Spinal cord (tissue), 10 donors: ENCODE data around the gene NABP2. TPM values are rescaled to one million over a fixed set of nuclear protein-coding genes. Genes with fewer than 3 reads are reported as not detected.

ENCODE experiments used
- DNase-seq, 6 donors: peaks; one replicate each; pipeline versions ENCODE4 v3.0.0 to v3.0.0-alpha.2; 2013 to 2015; ENCODE audit warnings: low spot score in 6 of 6, low read depth in 4 of 6
- H3K27ac ChIP-seq: one replicate; pipeline ENCODE4 v1.5.1; 2013; ENCODE audit warnings: low read depth, low read length, control low read depth
- H3K27me3 ChIP-seq: one replicate; pipeline ENCODE4 v1.6.1; 2013; ENCODE audit warnings: low read length; ENCODE audit not compliant: control insufficient read depth, insufficient read depth
- H3K36me3 ChIP-seq: one replicate; pipeline ENCODE4 v1.6.1; 2013; ENCODE audit warnings: low read length; ENCODE audit not compliant: control insufficient read depth, insufficient read depth
- H3K4me1 ChIP-seq: one replicate; pipeline ENCODE4 v1.6.1; 2013; ENCODE audit warnings: low read length; ENCODE audit not compliant: control insufficient read depth, insufficient read depth
- H3K4me3 ChIP-seq: one replicate; pipeline ENCODE4 v1.5.1; 2013; ENCODE audit warnings: low read depth, low read length, control low read depth
- H3K9me3 ChIP-seq: one replicate; pipeline ENCODE4 v1.6.1; 2013; ENCODE audit warnings: low read length; ENCODE audit not compliant: control insufficient read depth, insufficient read depth
- WGBS: methylation state at CpG from one replicate; pipeline ENCODE4 v1.1.5; 2013; ENCODE audit warnings: missing lambda C conversion rate; ENCODE audit not compliant: insufficient coverage; 5-methylcytosine and 5-hydroxymethylcytosine counted together
- polyA plus RNA-seq, 2 donors: library from polyadenylated mRNA; unstranded; fragments of 120-200 nt; gene quantifications; one replicate each; pipeline ENCODE4 v1.2.1, GENCODE V29; 2013; ENCODE audit not compliant: insufficient read length in 2 of 2
- total RNA-seq, 2 donors: library from RNA; depleted of rRNA in 1 of 2; stranded (reverse); fragments of 120-200 nt in 1 of 2; fragments of >200 nt in 1 of 2; gene quantifications; one replicate each; pipeline versions ENCODE4 v1.2.3 to v1.2.4, GENCODE V29; 2013 to 2014
- donor health status: healthy.

The NABP2 gene
- total and polyA plus RNA-seq, 4 donors = 20.8 to 48.3 (median 45.9) TPM

DNA sequence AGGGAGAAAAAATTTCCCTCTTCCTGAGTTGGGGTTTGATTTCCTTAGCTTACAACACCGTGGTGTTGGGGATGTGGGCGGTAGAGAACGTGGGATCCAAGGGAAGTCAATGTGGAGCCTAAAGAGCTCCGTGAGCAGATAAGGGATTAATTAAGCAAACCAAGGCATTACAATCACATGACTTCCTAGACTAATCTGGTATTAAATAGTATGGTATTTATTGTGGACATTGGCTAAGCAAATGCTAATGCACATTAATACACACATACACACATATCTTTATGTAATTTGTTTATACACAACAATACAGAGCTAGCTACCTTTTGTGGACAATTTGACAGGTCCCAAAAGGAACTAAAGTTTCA, 1.6 kb upstream of the NABP2 start:
- Histone ChIP-seq H3K36me3 (peaks cover 12% of the 10 kb centered on the region), H3K4me1 (peaks cover 48% of the 10 kb centered on the region), H3K9me3 (no peaks in the 10 kb centered on the region), H3K27ac (peak overlapping the region; percentile 100), H3K27me3 (no peaks in the 10 kb centered on the region), H3K4me3 (peak overlapping the region; percentile 96)
- no CpG with 5 or more reads among the region's 4 CpGs for WGBS
- DNase-seq = peak in 1 of 6 donors; percentile 13

DNA sequence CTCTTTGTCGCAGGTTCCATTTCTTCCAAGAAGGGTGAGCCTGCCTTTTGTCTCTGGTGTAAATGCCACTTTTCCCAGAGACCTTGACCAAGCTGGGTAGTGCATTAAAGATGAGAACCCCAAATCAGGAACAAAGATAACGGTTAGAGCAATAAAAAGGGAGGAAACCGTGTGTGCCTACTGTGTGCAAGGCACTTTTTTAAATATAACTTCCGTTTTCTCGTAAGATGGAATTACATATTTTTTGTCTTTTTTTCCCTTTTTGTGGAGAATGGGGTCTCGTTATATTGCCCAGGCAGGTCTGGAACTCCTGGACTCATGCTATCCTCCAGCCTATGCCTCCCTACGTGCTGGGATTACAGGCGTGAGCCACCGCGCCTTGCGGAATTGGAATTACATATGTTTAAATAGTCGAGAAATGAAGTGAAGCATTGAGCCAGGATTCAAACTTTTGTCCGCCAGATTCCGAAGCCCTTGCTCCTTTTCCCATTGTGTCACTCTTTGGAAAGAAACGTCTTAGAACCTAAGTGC, 506 bp upstream of the NABP2 start:
- 0% methylated on average over 3 of the region's 15 CpGs for WGBS
- DNase-seq = no peak
- Histone ChIP-seq H3K27ac (peak overlapping the region; percentile 91), H3K36me3 (peaks cover 13% of the 10 kb centered on the region), H3K4me3 (peak overlapping the region; percentile 78), H3K27me3 (no peaks in the 10 kb centered on the region), H3K4me1 (peaks cover 48% of the 10 kb centered on the region), H3K9me3 (no peaks in the 10 kb centered on the region)

DNA sequence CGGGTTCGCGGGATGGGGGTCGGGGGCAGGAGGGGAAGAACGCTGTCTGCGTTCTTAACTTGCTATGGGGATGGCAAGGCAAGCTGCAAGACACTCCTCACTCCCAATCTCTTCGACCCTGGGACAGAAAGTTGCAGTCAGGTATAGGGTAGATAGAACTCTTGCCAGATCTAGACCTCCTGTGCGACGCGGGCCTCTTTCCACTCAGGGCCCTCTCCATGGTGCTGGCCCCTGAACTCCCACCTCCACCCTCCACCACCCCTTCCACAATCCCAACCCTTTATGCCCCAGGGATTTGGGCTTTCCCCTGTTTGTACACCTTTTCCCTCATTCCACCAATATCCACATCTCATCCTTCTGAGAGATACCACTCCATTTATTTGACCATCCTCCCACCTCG, 812 bp downstream of the NABP2 start:
- H3K27ac ChIP-seq = no peak overlapping the region
- peak overlapping the region; percentile 78 for H3K4me3 ChIP-seq
- DNase-seq = no peak
- no peaks in the 10 kb centered on the region for H3K9me3 ChIP-seq
- peaks cover 46% of the 10 kb centered on the region for H3K4me1 ChIP-seq
- H3K36me3 ChIP-seq = peaks cover 15% of the 10 kb centered on the region
- no peaks in the 10 kb centered on the region for H3K27me3 ChIP-seq
- 96% methylated on average over 2 of the region's 11 CpGs for WGBS

DNA sequence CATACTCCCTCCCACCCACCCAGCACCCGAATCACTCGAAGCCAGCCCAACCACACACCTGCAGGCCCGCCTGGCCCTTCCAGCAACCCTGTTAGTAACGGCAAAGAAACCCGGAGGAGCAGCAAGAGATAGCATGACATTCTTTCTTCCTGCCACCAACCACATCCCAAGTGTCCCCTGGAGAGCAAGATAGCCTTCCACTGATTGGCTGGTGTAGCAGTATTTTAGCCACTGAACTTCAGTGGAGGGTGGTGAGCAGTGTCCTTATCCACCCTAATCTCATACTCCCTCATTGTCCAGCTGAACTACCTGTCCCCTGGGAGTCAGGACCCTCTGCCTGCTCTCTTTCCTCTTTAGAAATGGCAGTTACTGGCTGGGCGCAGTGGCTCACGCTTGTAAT, 4.9 kb downstream of the NABP2 start:
- no peak overlapping the region for H3K27ac ChIP-seq
- H3K9me3 ChIP-seq = no peaks in the 10 kb centered on the region
- H3K4me3 ChIP-seq = no peak overlapping the region
- H3K36me3 ChIP-seq = peaks cover 15% of the 10 kb centered on the region
- H3K4me1 ChIP-seq = peaks cover 14% of the 10 kb centered on the region
- no peaks in the 10 kb centered on the region for H3K27me3 ChIP-seq
- 90% methylated on average over 4 of the region's 7 CpGs for WGBS
- DNase-seq = no peak

DNA sequence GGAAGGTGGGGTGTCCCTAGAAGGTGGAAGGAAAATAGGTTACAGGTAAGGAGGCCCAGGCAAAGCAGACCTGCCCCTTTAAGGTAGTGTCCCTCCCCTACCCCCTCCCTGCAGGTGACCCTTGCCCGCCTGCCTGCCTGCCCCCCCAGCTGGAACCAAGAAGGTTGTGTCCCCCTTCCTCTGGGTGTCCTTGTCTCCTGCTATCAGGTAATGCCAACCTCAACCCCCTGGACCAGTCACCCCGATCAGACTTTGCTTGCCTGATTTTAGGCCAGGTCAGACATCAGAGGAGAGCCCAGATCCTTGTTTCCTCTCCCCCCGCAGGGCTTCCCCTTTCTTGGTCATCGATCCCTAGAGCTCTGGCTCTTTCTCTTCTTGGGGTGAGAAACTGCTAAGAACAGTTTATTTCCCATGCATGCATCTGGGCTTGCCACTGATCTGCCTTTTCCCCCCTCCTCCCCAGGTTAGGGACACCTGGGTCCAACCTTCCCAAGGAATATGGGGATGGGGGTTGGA, 5.8 kb downstream of the NABP2 start, which contains the start of gene SLC39A5:
SLC39A5 (plus strand) TSS at position 136 of the 516 bp plus-strand sequence. CDS start 1,224 bp downstream, outside the sequence.
- WGBS = 80% methylated on average over 3 of the region's 4 CpGs
- H3K27me3 ChIP-seq = no peaks in the 10 kb centered on the region
- DNase-seq = no peak

DNA sequence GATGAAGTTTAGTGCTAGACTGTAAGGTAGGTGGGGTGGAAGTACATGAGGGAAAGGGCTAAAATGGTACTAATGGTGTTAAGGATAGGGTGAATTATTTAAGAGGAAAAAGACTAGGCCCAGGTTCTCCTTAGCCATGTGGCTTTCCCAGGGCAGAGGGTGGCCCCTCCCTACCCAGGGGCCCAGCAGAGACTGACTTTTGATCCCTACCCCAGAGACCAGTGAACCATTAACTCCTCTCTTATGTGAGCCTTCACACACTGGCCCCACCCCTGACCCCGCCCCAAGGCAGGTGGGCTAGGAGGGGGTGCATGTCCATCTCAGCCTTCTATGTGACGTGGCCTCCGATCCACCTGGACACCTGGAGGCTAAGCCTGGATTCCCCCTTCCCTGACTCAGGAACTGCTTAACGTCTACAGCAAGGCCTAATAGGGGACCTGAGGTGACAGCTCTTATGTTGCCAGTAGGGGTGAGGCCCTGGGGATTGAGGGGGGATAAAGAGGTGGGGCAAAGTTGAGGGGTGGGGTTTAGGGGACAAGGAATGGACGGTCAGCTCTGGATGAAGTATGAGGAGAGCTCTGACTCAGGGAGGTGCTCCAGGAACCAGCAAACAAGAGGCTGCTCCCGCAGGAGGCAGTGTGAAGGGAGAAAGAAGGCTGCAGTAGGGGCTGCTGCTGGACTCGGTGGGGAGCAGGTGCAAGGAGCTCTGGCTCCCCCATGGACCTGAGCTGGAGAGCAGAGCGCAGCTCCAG, 6.5 kb downstream of the NABP2 start:
- Histone ChIP-seq H3K36me3 (peaks cover 23% of the 10 kb centered on the region), H3K27ac (no peak overlapping the region), H3K4me1 (peaks cover 1% of the 10 kb centered on the region), H3K4me3 (no peak overlapping the region), H3K27me3 (no peaks in the 10 kb centered on the region), H3K9me3 (no peaks in the 10 kb centered on the region)
- 50% methylated on average over 7 of the region's 8 CpGs for WGBS
- no peak for DNase-seq

More for the DNA sequence above, 5.8 kb downstream of the NABP2 start, which contains the start of gene SLC39A5:
- Histone ChIP-seq H3K9me3 (no peaks in the 10 kb centered on the region), H3K4me1 (peaks cover 6% of the 10 kb centered on the region), H3K4me3 (no peak within 1 kb of the TSS), H3K36me3 (peaks cover 17% of the 10 kb centered on the region), H3K27ac (no peak within 1 kb of the TSS)

DNA sequence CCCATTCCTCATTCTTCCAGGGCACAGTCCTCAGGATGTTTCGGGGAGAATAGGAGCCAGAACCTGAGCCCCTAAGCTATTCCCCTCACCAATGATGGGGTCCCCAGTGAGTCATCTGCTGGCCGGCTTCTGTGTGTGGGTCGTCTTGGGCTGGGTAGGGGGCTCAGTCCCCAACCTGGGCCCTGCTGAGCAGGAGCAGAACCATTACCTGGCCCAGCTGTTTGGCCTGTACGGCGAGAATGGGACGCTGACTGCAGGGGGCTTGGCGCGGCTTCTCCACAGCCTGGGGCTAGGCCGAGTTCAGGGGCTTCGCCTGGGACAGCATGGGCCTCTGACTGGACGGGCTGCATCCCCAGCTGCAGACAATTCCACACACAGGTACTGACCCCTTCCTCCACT, 7.0 kb downstream of the NABP2 start:
- H3K9me3 ChIP-seq = no peaks in the 10 kb centered on the region
- WGBS = 82% methylated on average over 11 of the region's 11 CpGs
- no peak for DNase-seq
- no peaks in the 10 kb centered on the region for H3K27me3 ChIP-seq
- no peaks in the 10 kb centered on the region for H3K4me1 ChIP-seq
- no peak overlapping the region for H3K4me3 ChIP-seq
- H3K36me3 ChIP-seq = peaks cover 25% of the 10 kb centered on the region
- H3K27ac ChIP-seq = no peak overlapping the region

DNA sequence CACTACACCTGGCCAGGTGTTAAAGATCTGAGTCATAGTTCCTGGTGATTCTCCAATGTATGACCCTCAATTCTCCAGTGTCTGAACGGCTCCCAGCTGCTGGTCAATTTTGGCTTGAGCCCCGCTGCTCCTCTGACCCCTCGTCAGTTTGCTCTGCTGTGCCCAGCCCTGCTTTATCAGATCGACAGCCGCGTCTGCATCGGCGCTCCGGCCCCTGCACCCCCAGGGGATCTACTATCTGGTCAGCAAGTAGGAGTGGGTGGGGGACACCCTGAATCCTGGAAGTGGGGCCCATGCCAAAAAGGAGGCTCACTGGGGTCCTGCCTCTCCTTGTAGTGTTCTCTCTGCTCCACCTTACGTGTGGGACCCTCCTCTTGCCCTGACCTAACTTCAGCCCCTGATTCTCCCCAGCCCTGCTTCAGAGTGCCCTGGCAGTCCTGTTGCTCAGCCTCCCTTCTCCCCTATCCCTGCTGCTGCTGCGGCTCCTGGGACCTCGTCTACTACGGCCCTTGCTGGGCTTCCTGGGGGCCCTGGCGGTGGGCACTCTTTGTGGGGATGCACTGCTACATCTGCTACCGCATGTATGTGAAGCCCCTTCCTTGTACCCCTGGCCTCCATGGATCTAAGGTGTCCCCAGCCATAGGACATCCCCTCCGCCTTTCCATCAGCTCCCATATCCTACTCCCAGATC, 10.7 kb downstream of the NABP2 start:
- 87% methylated on average over 16 of the region's 16 CpGs for WGBS
- Histone ChIP-seq H3K9me3 (no peaks in the 10 kb centered on the region), H3K27ac (no peak overlapping the region), H3K4me3 (no peak overlapping the region), H3K36me3 (peaks cover 49% of the 10 kb centered on the region), H3K4me1 (no peaks in the 10 kb centered on the region), H3K27me3 (no peaks in the 10 kb centered on the region)
- no peak for DNase-seq

DNA sequence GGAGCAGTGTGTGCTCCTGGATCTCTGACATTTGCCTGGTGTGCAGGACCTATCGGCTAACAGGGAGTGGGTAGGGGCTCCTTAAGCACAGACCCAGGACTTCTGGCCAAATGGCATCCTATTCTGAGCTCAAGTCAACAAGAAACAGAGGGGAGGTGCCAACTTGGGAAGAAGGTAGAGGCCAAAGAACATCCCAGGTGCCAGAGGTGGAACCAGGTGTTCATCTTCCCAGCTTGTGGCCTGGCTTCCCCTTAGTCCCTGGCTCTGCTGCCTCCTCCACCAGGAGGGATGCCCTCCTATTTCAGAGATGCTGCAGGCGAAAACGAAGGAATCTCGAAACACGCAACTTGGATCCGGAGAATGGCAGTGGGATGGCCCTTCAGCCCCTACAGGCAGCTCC, 11.9 kb downstream of the NABP2 start:
- H3K36me3 ChIP-seq = peaks cover 61% of the 10 kb centered on the region
- DNase-seq = no peak

More for the DNA sequence above, 11.9 kb downstream of the NABP2 start:
- 98% methylated on average over 6 of the region's 6 CpGs for WGBS
- no peaks in the 10 kb centered on the region for H3K27me3 ChIP-seq
- no peaks in the 10 kb centered on the region for H3K4me1 ChIP-seq
- no peaks in the 10 kb centered on the region for H3K9me3 ChIP-seq
- H3K4me3 ChIP-seq = no peak overlapping the region
- H3K27ac ChIP-seq = no peak overlapping the region
